ENCODE data around the gene PSEN1. TPM values are rescaled to one million over a fixed set of nuclear protein-coding genes. Genes with fewer than 3 reads are reported as not detected.
A peak's percentile ranks its signal among the peaks of the same experiment; 100 is the strongest.

Gene PSEN1
- polyA plus RNA-seq, 1 donor from 2014 or later = 35.3 TPM

GRCh38 chr14:73266317-73266716 lies 130.0 kb downstream of the PSEN1 start:
- Mint-ChIP-seq H3K4me3 (no peak overlapping the region), H3K27me3 (peaks cover 6% of the 10 kb centered on the region), H3K27ac (no peak overlapping the region), H3K9me3 (no peaks in the 10 kb centered on the region), H3K36me3 (peaks cover 3% of the 10 kb centered on the region), H3K4me1 (peaks cover 7 to 15% (median 8%) of the 10 kb centered on the region in 3 donors)

GRCh38 chr14:73267474-73267873 lies 131.2 kb downstream of the PSEN1 start:
- Mint-ChIP-seq H3K9me3 (no peaks in the 10 kb centered on the region), H3K27me3 (peaks cover 6% of the 10 kb centered on the region), H3K27ac (no peak overlapping the region), H3K4me3 (no peak overlapping the region), H3K4me1 (peaks cover 7 to 15% (median 8%) of the 10 kb centered on the region in 3 donors), H3K36me3 (peaks cover 3% of the 10 kb centered on the region)

GRCh38 chr14:73269729-73270531 lies 133.6 kb downstream of the PSEN1 start:
- H3K36me3 Mint-ChIP-seq = peaks cover 3% of the 10 kb centered on the region
- peaks cover 2% of the 10 kb centered on the region for H3K27me3 Mint-ChIP-seq
- H3K4me1 Mint-ChIP-seq = peaks cover 7 to 15% (median 8%) of the 10 kb centered on the region in 3 donors
- H3K9me3 Mint-ChIP-seq = no peaks in the 10 kb centered on the region
- peak overlapping the region; percentile 57 to 70 (median 67) for H3K27ac Mint-ChIP-seq
- H3K4me3 Mint-ChIP-seq = peak overlapping the region; percentile 76 to 89 (median 78)

- peaks cover 5% of the 10 kb centered on the region for H3K36me3 Mint-ChIP-seq
- H3K27me3 Mint-ChIP-seq = peaks cover 2% of the 10 kb centered on the region
- peaks cover 7 to 15% (median 8%) of the 10 kb centered on the region in 3 donors for H3K4me1 Mint-ChIP-seq
- no peaks in the 10 kb centered on the region for H3K9me3 Mint-ChIP-seq
- H3K27ac Mint-ChIP-seq = peak overlapping the region in 1 of 3 donors; percentile 2
- H3K4me3 Mint-ChIP-seq = no peak overlapping the region
Measured at GRCh38 chr14:73272393-73272792, 136.1 kb downstream of the PSEN1 start.

Other genes starting within 250 kb of the PSEN1 start
- 6.0 TPM for gene DPF3, start 242.4 kb upstream of the PSEN1 start, polyA plus RNA-seq
- gene DCAF4, start 210.0 kb upstream of the PSEN1 start, polyA plus RNA-seq = 21.0 TPM
- gene ZFYVE1, start 109.4 kb upstream of the PSEN1 start, polyA plus RNA-seq = 7.5 TPM
- gene RBM25, start 78.0 kb upstream of the PSEN1 start, polyA plus RNA-seq = 61.3 TPM
- gene PAPLN, start 101.0 kb downstream of the PSEN1 start, polyA plus RNA-seq = 0.55 TPM

All from IgD-negative memory B cell (primary cell).